ENCODE measurements around the gene SMO. TPM values are rescaled to one million over a fixed set of nuclear protein-coding genes. Genes with fewer than 3 reads are reported as not detected.

SMO gene
- total RNA-seq, 1 donor from 2014 or later: 103 TPM

GRCh38 chr7:129227646-129228578 lies 39.5 kb downstream of the SMO start:
- Mint-ChIP-seq H3K36me3 (ENCODE audit: insufficient read depth) (no peaks in the 10 kb centered on the region), H3K9me3 (ENCODE audit: low read depth) (no peaks in the 10 kb centered on the region), H3K27ac (peak overlapping the region; percentile 19), H3K4me3 (ENCODE audit: low read depth) (no peak overlapping the region), H3K4me1 (ENCODE audit: low read depth) (peaks cover 32% of the 10 kb centered on the region), H3K27me3 (peaks cover 10% of the 10 kb centered on the region)
- no peak for DNase-seq (ENCODE audit: low spot score, unreplicated experiment)
- no peak for TF ChIP-seq CTCF (IDR thresholded peaks at IDR 0.05; ENCODE audit: unreplicated experiment)

- no peak overlapping the region for H3K4me3 Mint-ChIP-seq (ENCODE audit: low read depth)
- DNase-seq (ENCODE audit: low spot score, unreplicated experiment): no peak
- no peak for TF ChIP-seq CTCF (IDR thresholded peaks at IDR 0.05; ENCODE audit: unreplicated experiment)
- H3K27ac Mint-ChIP-seq: peak overlapping the region; percentile 19
- no peaks in the 10 kb centered on the region for H3K9me3 Mint-ChIP-seq (ENCODE audit: low read depth)
- H3K4me1 Mint-ChIP-seq (ENCODE audit: low read depth): peaks cover 32% of the 10 kb centered on the region
- peaks cover 10% of the 10 kb centered on the region for H3K27me3 Mint-ChIP-seq
- H3K36me3 Mint-ChIP-seq (ENCODE audit: insufficient read depth): no peaks in the 10 kb centered on the region
Measured at GRCh38 chr7:129228633-129229032, 40.2 kb downstream of the SMO start.

GRCh38 chr7:129231666-129232065 lies 43.2 kb downstream of the SMO start:
- H3K9me3 Mint-ChIP-seq (ENCODE audit: low read depth): no peaks in the 10 kb centered on the region
- peaks cover 15% of the 10 kb centered on the region for H3K4me1 Mint-ChIP-seq (ENCODE audit: low read depth)
- H3K27ac Mint-ChIP-seq: no peak overlapping the region
- peaks cover 1% of the 10 kb centered on the region for H3K27me3 Mint-ChIP-seq
- peaks cover 2% of the 10 kb centered on the region for H3K36me3 Mint-ChIP-seq (ENCODE audit: insufficient read depth)
- no peak for TF ChIP-seq CTCF (IDR thresholded peaks at IDR 0.05; ENCODE audit: unreplicated experiment)
- no peak overlapping the region for H3K4me3 Mint-ChIP-seq (ENCODE audit: low read depth)
- DNase-seq (ENCODE audit: low spot score, unreplicated experiment): no peak

GRCh38 chr7:129238546-129238945 lies 50.1 kb downstream of the SMO start:
- H3K9me3 Mint-ChIP-seq (ENCODE audit: low read depth): no peaks in the 10 kb centered on the region
- H3K36me3 Mint-ChIP-seq (ENCODE audit: insufficient read depth): peaks cover 2% of the 10 kb centered on the region
- H3K4me3 Mint-ChIP-seq (ENCODE audit: low read depth): no peak overlapping the region
- DNase-seq (ENCODE audit: low spot score, unreplicated experiment): no peak
- no peak overlapping the region for H3K27ac Mint-ChIP-seq
- TF ChIP-seq CTCF (IDR thresholded peaks at IDR 0.05; ENCODE audit: unreplicated experiment): no peak
- H3K4me1 Mint-ChIP-seq (ENCODE audit: low read depth): no peaks in the 10 kb centered on the region
- no peaks in the 10 kb centered on the region for H3K27me3 Mint-ChIP-seq

- no peak overlapping the region for H3K4me3 Mint-ChIP-seq (ENCODE audit: low read depth)
- H3K9me3 Mint-ChIP-seq (ENCODE audit: low read depth): peaks cover 6% of the 10 kb centered on the region
- peaks cover 6% of the 10 kb centered on the region for H3K36me3 Mint-ChIP-seq (ENCODE audit: insufficient read depth)
- H3K27ac Mint-ChIP-seq: no peak overlapping the region
- H3K27me3 Mint-ChIP-seq: no peaks in the 10 kb centered on the region
- no peaks in the 10 kb centered on the region for H3K4me1 Mint-ChIP-seq (ENCODE audit: low read depth)
- TF ChIP-seq CTCF (IDR thresholded peaks at IDR 0.05; ENCODE audit: unreplicated experiment): no peak
- DNase-seq (ENCODE audit: low spot score, unreplicated experiment): no peak
Measured at GRCh38 chr7:129240119-129240820, 51.8 kb downstream of the SMO start.

Measured in progenitor cell of endocrine pancreas (in vitro differentiated cells).